HG03095 (cell line): ENCODE data around the gene PVR.
"Not testable (repeated sequence)": the region's sequence is repeated elsewhere in the genome, so short reads cannot be mapped to it uniquely, and the experiment has no call there.

ENCODE experiments used
- ATAC-seq: cut with Tn5 transposase; IDR thresholded peaks from one replicate; pipeline ENCODE4 v1.9.1; 2021; ENCODE audit warnings: moderate library complexity; ENCODE audit not compliant: unreplicated experiment

PVR gene

DNA sequence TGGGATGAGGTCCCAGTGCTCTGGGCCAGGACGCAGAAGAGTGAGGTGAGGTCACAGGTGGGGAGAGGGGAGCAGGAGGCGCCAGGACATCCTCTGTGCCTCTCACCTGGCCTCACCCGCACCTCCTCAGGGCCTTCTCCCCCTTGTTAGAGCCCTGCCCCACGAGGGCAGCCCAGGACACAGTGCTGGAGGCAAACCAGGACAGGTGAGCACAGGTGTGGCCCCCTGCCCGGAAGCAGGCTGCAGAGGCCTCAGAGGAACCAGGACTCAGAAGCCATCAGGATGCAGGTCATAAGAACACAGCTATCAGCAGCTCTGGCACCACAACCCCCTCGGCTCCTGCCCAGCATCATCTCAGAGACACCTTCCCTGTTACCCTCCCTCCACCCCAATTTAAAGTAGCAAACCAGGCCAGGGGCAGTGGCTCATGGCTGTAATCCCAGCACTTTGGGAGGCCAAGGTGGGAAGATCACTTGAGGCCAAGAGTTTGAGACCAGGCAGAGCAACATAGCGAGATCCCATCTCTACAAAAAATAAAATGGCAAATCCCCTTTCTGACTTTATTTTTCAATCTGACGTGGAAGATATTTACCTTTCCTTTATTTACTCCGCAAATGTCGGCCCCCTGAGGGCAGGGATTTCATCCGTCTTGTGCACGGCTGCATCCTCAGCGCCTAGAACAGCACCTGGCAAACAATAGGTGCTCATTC is 54.9 kb downstream of the PVR start, which contains the start of gene CEACAM16:
CEACAM16 (plus strand) TSS at position 660 of the 710 bp plus-strand sequence. CDS start 2,306 bp downstream, outside the sequence.
- no peak for ATAC-seq

DNA sequence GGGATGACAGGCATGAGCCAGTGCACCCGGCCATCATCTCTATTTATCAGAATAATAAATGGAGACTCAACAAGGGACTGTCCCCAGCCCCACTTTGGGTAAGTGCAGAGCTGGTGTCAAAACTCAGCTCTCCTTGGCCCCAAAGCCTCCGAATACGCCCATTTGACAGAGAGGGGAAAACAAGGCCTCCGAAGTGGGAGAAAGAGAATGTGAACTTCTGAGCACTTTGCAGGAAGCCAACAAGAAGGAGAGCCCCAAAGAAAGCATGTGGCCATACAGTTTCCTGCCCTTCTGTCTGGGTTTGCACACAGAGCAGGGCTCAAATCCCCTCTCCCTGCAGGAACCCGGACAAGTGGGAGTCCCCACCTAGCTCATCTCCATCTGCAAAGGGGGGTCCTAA is 56.8 kb downstream of the PVR start:
- ATAC-seq = no peak

- ATAC-seq = no peak
Observed at GRCh38 chr19:44701228-44701627, 57.5 kb downstream of the PVR start.

DNA sequence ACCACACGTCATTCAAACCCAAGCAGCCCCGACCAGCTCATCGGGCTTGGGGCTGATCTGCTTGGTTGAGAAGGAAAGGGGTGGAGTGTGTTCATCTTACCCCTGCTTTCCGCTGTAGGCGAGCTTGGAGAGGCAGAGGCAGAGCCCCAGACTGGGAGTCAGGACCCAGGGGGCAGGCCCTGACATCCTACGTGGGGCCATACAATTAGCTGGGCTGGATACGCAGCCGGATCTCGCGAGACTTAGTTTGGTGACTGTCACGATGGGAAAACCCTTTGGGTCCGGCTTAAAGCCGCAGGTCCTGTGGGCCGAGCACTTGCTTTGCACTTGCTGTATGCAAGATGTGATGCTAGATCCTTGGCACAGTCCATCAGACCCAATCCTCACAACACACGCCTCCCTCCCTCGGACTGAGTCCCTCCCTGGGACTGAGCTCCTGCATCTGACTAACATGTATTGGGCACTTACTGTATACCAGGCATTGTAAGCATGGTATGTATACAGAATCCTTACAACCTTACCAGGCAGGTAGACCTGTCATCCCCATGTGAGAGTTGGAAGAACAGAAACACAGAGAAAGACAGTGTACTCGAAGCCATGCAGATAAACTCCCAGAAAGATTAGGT is 59.0 kb downstream of the PVR start:
- no peak for ATAC-seq

- no peak for ATAC-seq
Observed at GRCh38 chr19:44703336-44704078, 59.8 kb downstream of the PVR start.

GRCh38 chr19:44704982-44705381 is 61.3 kb downstream of the PVR start:
- no peak for ATAC-seq

DNA sequence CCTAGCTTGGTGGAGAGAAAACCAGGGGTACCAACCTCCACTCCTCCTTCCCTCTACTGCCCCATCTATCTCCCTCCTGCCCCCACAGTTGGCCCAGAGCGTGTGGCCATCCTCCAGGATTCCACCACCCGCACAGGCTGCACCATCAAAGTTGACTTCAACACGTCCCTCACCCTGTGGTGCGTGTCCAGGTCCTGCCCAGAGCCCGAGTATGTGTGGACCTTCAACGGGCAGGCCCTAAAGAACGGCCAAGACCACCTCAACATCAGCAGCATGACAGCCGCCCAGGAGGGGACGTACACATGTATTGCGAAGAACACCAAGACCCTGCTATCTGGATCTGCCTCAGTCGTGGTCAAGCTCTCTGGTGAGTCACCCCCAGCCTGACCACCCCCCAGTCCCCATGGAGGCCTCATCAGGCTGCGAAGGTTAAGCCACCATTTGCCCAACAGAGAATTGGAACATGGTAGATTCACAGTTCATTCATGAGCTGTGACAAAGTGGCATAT is 61.8 kb downstream of the PVR start:
- no peak for ATAC-seq

- no peak for ATAC-seq
Observed at GRCh38 chr19:44706506-44707236, 63.0 kb downstream of the PVR start.

- no peak for ATAC-seq
Observed at GRCh38 chr19:44707794-44708193, 64.1 kb downstream of the PVR start.

DNA sequence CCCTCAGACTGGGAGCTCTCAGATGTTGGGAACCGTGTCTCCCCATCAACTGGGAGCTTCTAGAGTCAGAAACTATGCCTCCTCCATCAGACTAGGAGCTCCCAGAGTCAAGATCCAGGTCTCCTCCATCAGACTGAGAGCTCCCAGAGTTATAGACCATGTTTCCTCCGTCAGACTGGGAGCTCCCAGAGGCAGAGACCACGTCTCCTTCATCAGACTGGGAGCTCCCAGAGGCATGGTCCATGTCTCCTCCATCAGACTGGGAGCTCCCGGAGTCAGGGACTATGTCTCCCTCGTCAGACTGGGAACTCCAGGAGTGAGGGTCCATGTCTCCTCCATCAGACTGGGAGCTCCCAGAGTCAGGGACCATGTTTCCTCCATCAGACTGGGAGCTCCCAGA is 65.2 kb downstream of the PVR start:
- ATAC-seq = no peak

DNA sequence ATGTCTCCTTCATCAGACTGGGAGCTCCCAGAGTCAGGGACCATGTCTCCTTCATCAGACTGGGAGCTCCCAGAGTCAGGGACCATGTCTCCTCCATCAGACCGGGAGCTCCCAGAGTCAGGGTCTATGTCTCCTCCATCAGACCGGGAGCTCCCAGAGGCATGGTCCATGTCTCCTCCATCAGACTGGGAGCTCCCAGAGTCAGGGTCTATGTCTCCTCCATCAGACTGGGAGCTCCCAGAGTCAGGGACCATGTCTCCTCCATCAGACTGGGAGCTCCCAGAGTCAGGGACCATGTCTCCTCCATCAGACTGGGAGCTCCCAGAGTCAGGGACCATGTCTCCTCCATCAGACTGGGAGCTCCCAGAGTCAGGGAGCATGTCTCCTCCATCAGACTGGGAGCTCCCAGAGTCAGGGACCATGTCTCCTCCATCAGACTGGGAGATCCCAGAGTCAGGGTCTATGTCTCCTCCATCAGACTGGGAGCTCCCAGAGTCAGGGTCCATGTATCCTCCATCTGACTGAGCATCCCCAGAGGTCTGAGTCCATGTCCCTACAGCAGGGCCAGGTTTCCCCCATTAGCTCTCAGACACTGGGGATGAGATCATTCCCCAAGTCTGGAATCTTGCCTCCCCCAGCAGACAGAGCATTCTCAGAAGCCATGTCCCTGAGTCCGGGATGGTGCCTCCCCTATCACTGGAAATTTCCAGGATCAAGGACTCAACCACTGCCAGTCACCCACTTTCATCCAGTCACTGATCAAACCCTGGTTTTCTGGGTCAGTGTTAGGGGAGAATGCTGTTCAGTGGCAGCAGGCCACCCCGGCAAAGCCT is 65.9 kb downstream of the PVR start:
- not testable (repeated sequence) for ATAC-seq

- no peak for ATAC-seq
Observed at GRCh38 chr19:44710483-44710882, 66.8 kb downstream of the PVR start.

- ATAC-seq = no peak
Observed at GRCh38 chr19:44712864-44713515, 69.3 kb downstream of the PVR start.
